Progenitor cell of endocrine pancreas (in vitro differentiated cells): Measurements from ENCODE around the gene CRISP3. TPM values are rescaled to one million over a fixed set of nuclear protein-coding genes. Genes with fewer than 3 reads are reported as not detected.

ENCODE experiments used
- DNase-seq: peaks from one replicate; pipeline ENCODE4 v3.0.0; 2021; ENCODE audit warnings: low spot score; ENCODE audit not compliant: unreplicated experiment
- H3K27ac Mint-ChIP-seq: 2 replicates; pipeline ENCODE4 v1.8.0; 2021; ENCODE audit warnings: mild to moderate bottlenecking, moderate library complexity, mixed read lengths
- H3K27me3 Mint-ChIP-seq: 2 replicates; pipeline ENCODE4 v1.8.0; 2021; ENCODE audit warnings: mixed read lengths
- H3K36me3 Mint-ChIP-seq: 2 replicates; pipeline ENCODE4 v1.8.0; 2022; ENCODE audit warnings: mixed read lengths; ENCODE audit not compliant: insufficient read depth
- H3K4me1 Mint-ChIP-seq: 2 replicates; pipeline ENCODE4 v1.8.0; 2021; ENCODE audit warnings: low read depth, mixed read lengths
- H3K4me3 Mint-ChIP-seq: 2 replicates; pipeline ENCODE4 v1.8.0; 2021; ENCODE audit warnings: low read depth, mild to moderate bottlenecking, moderate library complexity, mixed read lengths
- H3K9me3 Mint-ChIP-seq: 2 replicates; pipeline ENCODE4 v1.8.0; 2021; ENCODE audit warnings: low read depth, mixed read lengths
- CTCF ChIP-seq: fragments of 200-600 bp; sonication (generic); IDR thresholded peaks from one replicate; pipeline ENCODE4 v1.5.0; 2021; ENCODE audit warnings: antibody characterized with exemption, mild to moderate bottlenecking; ENCODE audit not compliant: unreplicated experiment
- total RNA-seq: library from RNA; stranded (reverse); gene quantifications from 2 replicates; pipeline ENCODE4 v1.2.1, GENCODE V29; 2021

The CRISP3 gene
- total RNA-seq, 1 donor from 2014 or later: not detected

- TF ChIP-seq CTCF: no peak
- DNase-seq: no peak
- no peaks in the 10 kb centered on the region for H3K36me3 Mint-ChIP-seq
- H3K27me3 Mint-ChIP-seq: no peaks in the 10 kb centered on the region
- no peaks in the 10 kb centered on the region for H3K4me1 Mint-ChIP-seq
- H3K27ac Mint-ChIP-seq: no peak overlapping the region
- no peaks in the 10 kb centered on the region for H3K9me3 Mint-ChIP-seq
- H3K4me3 Mint-ChIP-seq: no peak overlapping the region
These were observed 20.5 kb upstream of the CRISP3 start for GRCh38 chr6:49764571-49765236.

GRCh38 chr6:49743429-49743828 is 759 bp downstream of the CRISP3 start:
- Mint-ChIP-seq H3K4me3 (no peak overlapping the region), H3K27ac (no peak overlapping the region), H3K9me3 (no peaks in the 10 kb centered on the region), H3K4me1 (peaks cover 2% of the 10 kb centered on the region), H3K27me3 (no peaks in the 10 kb centered on the region), H3K36me3 (no peaks in the 10 kb centered on the region)
- TF ChIP-seq CTCF: no peak
- DNase-seq: no peak

GRCh38 chr6:49739423-49739822 is 4.8 kb downstream of the CRISP3 start:
- Mint-ChIP-seq H3K27me3 (no peaks in the 10 kb centered on the region), H3K27ac (no peak overlapping the region), H3K4me3 (no peak overlapping the region), H3K36me3 (no peaks in the 10 kb centered on the region), H3K9me3 (no peaks in the 10 kb centered on the region), H3K4me1 (peaks cover 7% of the 10 kb centered on the region)
- no peak for DNase-seq
- TF ChIP-seq CTCF: no peak

- Mint-ChIP-seq H3K36me3 (no peaks in the 10 kb centered on the region), H3K4me1 (peaks cover 8% of the 10 kb centered on the region), H3K27me3 (no peaks in the 10 kb centered on the region), H3K9me3 (no peaks in the 10 kb centered on the region), H3K4me3 (no peak overlapping the region), H3K27ac (no peak overlapping the region)
- no peak for DNase-seq
- TF ChIP-seq CTCF: no peak
These were observed 8.1 kb downstream of the CRISP3 start for GRCh38 chr6:49736017-49736508.

- Mint-ChIP-seq H3K9me3 (no peaks in the 10 kb centered on the region), H3K27me3 (no peaks in the 10 kb centered on the region), H3K27ac (no peak overlapping the region), H3K4me1 (peaks cover 8% of the 10 kb centered on the region), H3K36me3 (no peaks in the 10 kb centered on the region), H3K4me3 (no peak overlapping the region)
- no peak for DNase-seq
- no peak for TF ChIP-seq CTCF
These were observed 10.5 kb downstream of the CRISP3 start for GRCh38 chr6:49733680-49734079.
